GM10266 (cell line): ENCODE results near the gene TCF4.

Source experiments
- DNase-seq: peaks from one replicate; pipeline ENCODE4 v3.0.0; 2012; ENCODE audit errors: extremely low spot score
- CTCF ChIP-seq: IDR thresholded peaks from 2 replicates; pipeline ENCODE4 v1.5.1; 2012; ENCODE audit warnings: mild to moderate bottlenecking, low read depth; ENCODE audit not compliant: control insufficient read depth, insufficient read depth; ENCODE audit errors: missing control alignments

Gene TCF4

GRCh38 chr18:55400081-55400480 is 187.9 kb downstream of the TCF4 start:
- no peak for DNase-seq
- no peak for TF ChIP-seq CTCF

- no peak for TF ChIP-seq CTCF
- DNase-seq: no peak
Measured at GRCh38 chr18:55398858-55399257, 189.1 kb downstream of the TCF4 start.

- TF ChIP-seq CTCF: no peak
- DNase-seq: no peak
Measured at GRCh38 chr18:55396979-55397378, 191.0 kb downstream of the TCF4 start.

- TF ChIP-seq CTCF: no peak
- no peak for DNase-seq
Measured at GRCh38 chr18:55396267-55396905, 191.6 kb downstream of the TCF4 start.

GRCh38 chr18:55395799-55396198 is 192.2 kb downstream of the TCF4 start:
- no peak for TF ChIP-seq CTCF
- no peak for DNase-seq

GRCh38 chr18:55390898-55391297 is 197.1 kb downstream of the TCF4 start:
- TF ChIP-seq CTCF: no peak
- no peak for DNase-seq

- TF ChIP-seq CTCF: no peak
- no peak for DNase-seq
Measured at GRCh38 chr18:55387139-55387984, 200.6 kb downstream of the TCF4 start.
